Measurements from ENCODE around the gene FFAR2.

The FFAR2 gene

GRCh38 chr19:35427187-35427586 is 20.9 kb upstream of the FFAR2 start:
- no peak for DNase-seq

GRCh38 chr19:35429698-35430408 is 18.2 kb upstream of the FFAR2 start:
- no peak for DNase-seq

GRCh38 chr19:35430409-35431144 is 17.5 kb upstream of the FFAR2 start:
- no peak for DNase-seq

- no peak for DNase-seq
Observed at GRCh38 chr19:35431145-35431807, 16.8 kb upstream of the FFAR2 start.

GRCh38 chr19:35432911-35433310 is 15.1 kb upstream of the FFAR2 start:
- DNase-seq: no peak

- DNase-seq: no peak
Observed at GRCh38 chr19:35433448-35433847, 14.6 kb upstream of the FFAR2 start.

GRCh38 chr19:35435896-35436295 is 12.2 kb upstream of the FFAR2 start:
- DNase-seq: no peak

- DNase-seq: peak; percentile 10
Observed at GRCh38 chr19:35436477-35437405, 11.3 kb upstream of the FFAR2 start.

GRCh38 chr19:35437406-35437951 is 10.6 kb upstream of the FFAR2 start:
- no peak for DNase-seq

- no peak for DNase-seq
Observed at GRCh38 chr19:35438096-35438495, 10.0 kb upstream of the FFAR2 start.

GRCh38 chr19:35438527-35438926 is 9.5 kb upstream of the FFAR2 start:
- no peak for DNase-seq

GRCh38 chr19:35439921-35440320 is 8.1 kb upstream of the FFAR2 start:
- no peak for DNase-seq

- no peak for DNase-seq
Observed at GRCh38 chr19:35442091-35442490, 6.0 kb upstream of the FFAR2 start.

GRCh38 chr19:35444735-35445134 is 3.3 kb upstream of the FFAR2 start:
- DNase-seq: no peak

- peak; percentile 40 for DNase-seq
Observed at GRCh38 chr19:35445826-35446593, 2.0 kb upstream of the FFAR2 start.

- DNase-seq: no peak
Observed at GRCh38 chr19:35449359-35450043, 1.4 kb downstream of the FFAR2 start.

- peak; percentile 21 for DNase-seq
Observed at GRCh38 chr19:35451338-35452096, 3.5 kb downstream of the FFAR2 start.

GRCh38 chr19:35454663-35455062 is 6.6 kb downstream of the FFAR2 start:
- no peak for DNase-seq

GRCh38 chr19:35455616-35456201 is 7.7 kb downstream of the FFAR2 start:
- DNase-seq: no peak

- DNase-seq: no peak
Observed at GRCh38 chr19:35457173-35457572, 9.1 kb downstream of the FFAR2 start.

Measured in CD4-positive, alpha-beta T cell treated with Interleukin-4 for 4 hours (primary cell).